A673 (cell line): ENCODE data around the gene DCAF17. TPM values are rescaled to one million over a fixed set of nuclear protein-coding genes. Genes with fewer than 3 reads are reported as not detected.
"Not testable (repeated sequence)": the region's sequence is repeated elsewhere in the genome, so short reads cannot be mapped to it uniquely, and the experiment has no call there.

ENCODE experiments used
- BruUV-seq: library from RNA; stranded (reverse); fragments of 400-500 nt; replicated peaks from 2 replicates; lab custom pipeline; 2021; lab: Mats Ljungman, UMichigan
- CTCF ChIA-PET: fragments of 300-600 bp; sonication (Branson Sonifier 250); formaldehyde crosslinking; loops from one replicate; lab custom pipeline; 2022; ENCODE audit warnings: antibody characterized with exemption; lab: Charles Lee
- POLR2A ChIA-PET: fragments of 300-600 bp; sonication (Branson Sonifier 250); formaldehyde crosslinking; loops from one replicate; lab custom pipeline; 2022; ENCODE audit warnings: antibody characterized with exemption; ENCODE audit not compliant: low non-redundant PET; lab: Charles Lee
- DNase-seq: peaks from one replicate; pipeline ENCODE4 v3.0.0-alpha.2; 2015; ENCODE audit warnings: low spot score
- H3K27ac ChIP-seq: fragments of 200-600 bp; sonication (generic); 2 replicates; pipeline ENCODE4 v1.5.1; 2016; ENCODE audit warnings: mixed run types, low read depth, mild to moderate bottlenecking, mixed read lengths, antibody characterized with exemption, low read length; ENCODE audit not compliant: poor library complexity, severe bottlenecking
- H3K27me3 ChIP-seq: fragments of 200-600 bp; sonication (generic); replicated peaks from 2 replicates; pipeline ENCODE4 v1.6.1; 2017; ENCODE audit warnings: mixed run types, low read depth, mild to moderate bottlenecking, mixed read lengths, antibody characterized with exemption, low read length; ENCODE audit not compliant: insufficient read depth, poor library complexity
- H3K36me3 ChIP-seq: fragments of 200-600 bp; sonication (generic); 2 replicates; pipeline ENCODE4 v1.6.1; 2016; ENCODE audit warnings: mixed run types, mild to moderate bottlenecking, mixed read lengths, antibody characterized with exemption, low read length; ENCODE audit not compliant: insufficient read depth, poor library complexity, severe bottlenecking
- H3K4me1 ChIP-seq: fragments of 200-600 bp; sonication (generic); 2 replicates; pipeline ENCODE4 v1.6.1; 2017; ENCODE audit warnings: mixed run types, mild to moderate bottlenecking, mixed read lengths, antibody characterized with exemption, low read length; ENCODE audit not compliant: insufficient read depth, poor library complexity, severe bottlenecking
- H3K4me3 ChIP-seq: fragments of 200-600 bp; sonication (generic); 2 replicates; pipeline ENCODE4 v1.5.1; 2016; ENCODE audit warnings: low read depth, mixed run types, mild to moderate bottlenecking, mixed read lengths, low read length; ENCODE audit not compliant: poor library complexity, severe bottlenecking
- H3K9me3 ChIP-seq: fragments of 200-600 bp; sonication (generic); 2 replicates; pipeline ENCODE4 v1.6.1; 2016; ENCODE audit warnings: mixed run types, low read depth, mild to moderate bottlenecking, mixed read lengths, antibody characterized with exemption, low read length; ENCODE audit not compliant: poor library complexity, severe bottlenecking
- EZH2 ChIP-seq: fragments of 200-600 bp; sonication (generic); IDR thresholded peaks from 2 replicates; pipeline ENCODE4 v1.6.1; 2017; ENCODE audit warnings: borderline replicate concordance, low read depth, mild to moderate bottlenecking, mixed read lengths, antibody characterized with exemption, low read length; ENCODE audit not compliant: poor library complexity, severe bottlenecking
- intact Hi-C: fragments of 100-400 bp; cut with micrococcal nuclease; formaldehyde crosslinking; loops from one replicate; pipeline ENCODE4 v1.10.0; 2022; ENCODE audit not compliant: unreplicated experiment
- total RNA-seq: library from RNA; stranded (reverse); gene quantifications from 2 replicates; pipeline ENCODE4 v1.2.3, GENCODE V29; 2021
- TF ChIP-seq, protein P1 (sequence below): fragments of 300-800, 200-600 bp; sonication (generic); conservative IDR thresholded peaks from 2 replicates; pipeline ENCODE4 v1.5.1; 2017; ENCODE audit warnings: low read depth, mild to moderate bottlenecking, antibody characterized with exemption, low read length, moderate library complexity, mixed read lengths

DCAF17 gene
- total RNA-seq, 1 experiment from 2014 or later, result 25.0 TPM

DNA sequence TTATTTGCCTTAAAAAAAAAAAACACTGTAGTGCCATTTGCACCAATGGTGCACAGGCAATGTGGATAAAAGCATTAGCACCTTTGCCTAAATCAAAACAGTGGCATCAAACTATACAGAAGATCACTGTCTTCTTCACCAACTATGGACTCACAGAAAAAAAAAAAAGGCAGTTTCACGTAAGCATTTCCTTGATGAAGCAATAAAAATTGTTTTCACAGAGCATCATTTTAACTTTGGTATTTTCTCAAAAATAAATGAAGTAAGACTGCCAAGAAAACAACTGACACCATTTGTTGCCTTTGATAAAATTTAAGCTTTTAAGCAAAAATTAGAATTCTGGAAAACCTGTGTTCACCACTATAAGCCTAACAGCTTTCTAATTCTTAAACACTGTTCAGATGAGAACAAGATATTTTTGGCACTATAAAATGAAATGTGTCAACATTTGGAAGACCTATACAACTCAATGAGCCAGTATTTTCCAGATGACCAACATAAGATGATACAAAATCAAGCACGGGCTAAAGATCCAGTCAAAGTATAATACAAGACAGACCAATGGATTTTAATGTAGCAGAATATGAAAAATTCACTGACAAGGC lies 21.4 kb upstream of the DCAF17 start:
- ChIA-PET POLR2A (no interaction called here), CTCF (no interaction called here)
- no peak overlapping the region for H3K27ac ChIP-seq
- no peak overlapping the region for H3K4me3 ChIP-seq
- DNase-seq, result no peak
- intact Hi-C loops, result no loop called here
- BruUV-seq, result no TSS peak
- TF ChIP-seq EZH2, result no peak
- TF ChIP-seq, protein P1, sequence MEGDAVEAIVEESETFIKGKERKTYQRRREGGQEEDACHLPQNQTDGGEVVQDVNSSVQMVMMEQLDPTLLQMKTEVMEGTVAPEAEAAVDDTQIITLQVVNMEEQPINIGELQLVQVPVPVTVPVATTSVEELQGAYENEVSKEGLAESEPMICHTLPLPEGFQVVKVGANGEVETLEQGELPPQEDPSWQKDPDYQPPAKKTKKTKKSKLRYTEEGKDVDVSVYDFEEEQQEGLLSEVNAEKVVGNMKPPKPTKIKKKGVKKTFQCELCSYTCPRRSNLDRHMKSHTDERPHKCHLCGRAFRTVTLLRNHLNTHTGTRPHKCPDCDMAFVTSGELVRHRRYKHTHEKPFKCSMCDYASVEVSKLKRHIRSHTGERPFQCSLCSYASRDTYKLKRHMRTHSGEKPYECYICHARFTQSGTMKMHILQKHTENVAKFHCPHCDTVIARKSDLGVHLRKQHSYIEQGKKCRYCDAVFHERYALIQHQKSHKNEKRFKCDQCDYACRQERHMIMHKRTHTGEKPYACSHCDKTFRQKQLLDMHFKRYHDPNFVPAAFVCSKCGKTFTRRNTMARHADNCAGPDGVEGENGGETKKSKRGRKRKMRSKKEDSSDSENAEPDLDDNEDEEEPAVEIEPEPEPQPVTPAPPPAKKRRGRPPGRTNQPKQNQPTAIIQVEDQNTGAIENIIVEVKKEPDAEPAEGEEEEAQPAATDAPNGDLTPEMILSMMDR, result no peak
- H3K36me3 ChIP-seq, result no peaks in the 10 kb centered on the region
- no peaks in the 10 kb centered on the region for H3K9me3 ChIP-seq
- no peaks in the 10 kb centered on the region for H3K27me3 ChIP-seq
- H3K4me1 ChIP-seq, result peaks cover 40% of the 10 kb centered on the region

DNA sequence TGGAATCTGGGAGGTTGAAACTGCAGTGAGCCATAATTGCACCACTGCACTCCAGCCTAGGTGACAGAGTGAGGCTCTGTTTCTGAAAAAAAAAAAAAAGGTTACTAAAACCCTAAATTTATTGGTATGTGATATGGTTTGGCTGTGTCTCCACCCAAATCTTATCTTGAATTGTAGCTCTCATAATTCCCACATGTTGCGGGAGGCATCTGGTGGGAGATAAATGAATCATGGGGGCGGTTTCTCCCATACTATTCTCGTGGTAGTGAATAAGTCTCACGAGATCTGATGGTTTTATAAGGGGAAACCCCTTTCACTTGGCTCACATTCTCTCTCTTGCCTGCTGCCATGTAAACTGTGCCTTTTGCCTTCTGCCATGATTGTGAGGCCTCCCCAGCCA lies 19.4 kb upstream of the DCAF17 start:
- POLR2A ChIA-PET, H3K9me3 ChIP-seq, H3K27ac ChIP-seq, H3K27me3 ChIP-seq, H3K4me3 ChIP-seq, BruUV-seq, CTCF ChIA-PET, DNase-seq, H3K36me3 ChIP-seq: not testable (repeated sequence)
- intact Hi-C loops, result loop anchor here (5.0 kb wide), 1 partner anchor 97 kb away; no protein-coding TSS in a partner anchor
- H3K4me1 ChIP-seq, result peaks cover 30% of the 10 kb centered on the region

DNA sequence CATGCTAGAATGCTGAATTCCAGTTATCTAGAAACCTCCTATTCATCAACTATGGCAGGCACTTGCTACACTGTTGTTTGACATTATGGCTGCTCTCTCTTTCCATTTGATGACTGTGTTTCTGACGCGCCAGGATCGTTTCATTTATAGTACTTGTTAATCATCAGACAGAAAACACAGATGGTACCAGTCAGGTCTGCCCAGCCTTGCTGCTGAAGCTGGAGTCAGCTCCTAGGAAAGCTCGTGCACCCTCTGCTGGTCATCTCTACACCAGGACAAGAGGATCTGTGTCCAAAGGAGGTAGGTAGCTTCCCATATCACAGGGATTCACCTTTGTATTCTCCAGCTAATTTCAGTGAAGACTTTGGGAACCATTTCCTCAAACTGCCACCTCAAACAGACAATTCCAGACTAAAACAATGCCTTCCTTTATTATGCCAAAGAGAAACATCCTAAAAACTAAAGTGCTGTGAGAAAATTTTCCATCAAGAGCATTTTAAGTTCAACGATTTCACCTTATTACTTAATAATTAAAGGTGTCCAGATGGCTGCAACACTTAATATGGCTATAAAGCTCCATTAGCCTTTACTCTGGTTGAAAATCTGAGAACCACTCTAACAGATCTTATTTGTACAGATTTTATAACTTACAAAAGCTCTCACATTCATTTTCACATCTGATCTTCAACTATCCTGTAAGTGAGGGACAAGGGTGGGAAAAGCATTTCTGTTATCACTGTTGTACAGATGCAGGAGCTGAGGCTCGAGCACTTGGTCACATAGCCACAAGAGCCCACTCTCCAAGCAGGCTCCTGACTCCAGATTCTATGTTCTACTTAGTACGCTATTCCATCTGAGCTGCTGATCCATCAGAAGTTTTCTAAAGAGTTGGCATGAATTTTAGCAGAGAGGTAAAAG lies 17.8 kb upstream of the DCAF17 start:
- peak; percentile 93 for DNase-seq
- ChIA-PET POLR2A (no interaction called here), CTCF (interaction anchor here (0.5 to 1.6 kb wide), 8 partner anchors 10 to 488 kb away, joined by 3 to 11 read pairs (median 4); partner anchors contain the start of gene GORASP2)
- BruUV-seq, result no TSS peak
- H3K4me3 ChIP-seq, result no peak overlapping the region
- intact Hi-C loops, result loop anchor here (1.0 to 5.0 kb wide), 3 partner anchors 99 to 443 kb away; partner anchors contain the start of gene TLK1
- H3K36me3 ChIP-seq, result no peaks in the 10 kb centered on the region
- H3K27ac ChIP-seq, result no peak overlapping the region
- H3K4me1 ChIP-seq, result peaks cover 14% of the 10 kb centered on the region
- TF ChIP-seq, protein P1, result peak; percentile 90
- TF ChIP-seq EZH2, result no peak
- H3K27me3 ChIP-seq, result no peaks in the 10 kb centered on the region
- no peaks in the 10 kb centered on the region for H3K9me3 ChIP-seq
